GM19452 (cell line): ENCODE data around the gene SLC41A1.

Experiments used
- ATAC-seq: cut with Tn5 transposase; IDR thresholded peaks from one replicate; pipeline ENCODE4 v1.9.1; 2021; ENCODE audit not compliant: unreplicated experiment

The SLC41A1 gene

DNA sequence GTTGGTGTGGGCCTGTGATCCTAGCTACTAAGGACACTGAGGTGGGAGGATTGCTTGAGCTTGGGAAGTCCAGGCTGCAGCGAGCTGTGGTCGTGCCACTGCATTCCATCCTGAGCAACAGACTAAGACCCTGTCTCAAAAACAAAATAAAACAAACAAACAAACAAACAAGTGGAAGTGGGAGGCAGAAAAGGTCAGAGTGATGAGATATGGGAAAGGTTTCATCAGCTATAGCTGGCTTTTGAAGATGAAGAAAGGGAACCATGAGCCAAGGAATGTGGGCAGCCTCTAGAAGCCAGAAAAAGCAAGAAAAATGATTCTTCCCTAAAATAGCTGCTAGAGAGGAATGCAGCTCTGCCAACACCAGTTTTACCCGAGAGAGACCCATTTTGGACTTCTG lies 52.4 kb downstream of the SLC41A1 start:
- ATAC-seq = no peak

DNA sequence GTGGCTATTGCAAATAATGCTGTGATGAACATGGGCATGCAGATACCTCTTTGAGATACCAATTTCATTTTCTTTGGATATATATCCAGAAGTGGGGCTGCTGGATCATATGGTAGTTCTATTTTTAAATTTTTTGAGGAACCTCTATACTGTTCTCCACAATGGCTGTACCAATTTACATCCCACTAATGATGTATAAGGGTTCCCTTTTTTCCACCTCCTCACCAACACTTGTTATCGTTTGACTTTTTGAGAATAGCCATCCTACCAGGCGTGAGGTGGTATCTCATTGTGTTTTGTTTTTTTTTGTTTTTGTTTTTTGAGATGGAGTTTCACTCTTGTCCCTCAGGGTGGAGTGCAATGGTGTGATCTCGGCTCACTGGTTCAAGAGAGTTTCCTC lies 56.4 kb downstream of the SLC41A1 start:
- ATAC-seq = no peak

DNA sequence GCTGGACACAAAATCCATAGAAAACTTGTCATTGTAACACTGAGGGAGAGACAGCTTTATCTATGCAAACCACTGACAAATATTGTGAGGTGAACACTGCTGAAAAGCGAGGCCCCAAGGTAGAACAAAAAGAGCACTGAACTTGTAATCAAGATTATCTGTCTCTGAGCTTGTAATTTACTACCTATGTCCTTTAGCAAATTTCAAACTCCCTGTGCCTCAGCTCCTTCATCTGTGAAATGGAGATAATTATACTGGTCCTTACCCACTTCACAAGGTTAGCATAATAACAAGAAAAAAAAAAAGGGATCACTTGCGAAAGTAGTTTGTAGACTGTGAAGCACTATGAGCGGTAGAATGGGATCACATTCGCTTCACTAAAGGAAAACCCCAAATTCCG lies 58.1 kb downstream of the SLC41A1 start:
- no peak for ATAC-seq

- ATAC-seq = no peak
These were observed 61.9 kb downstream of the SLC41A1 start for GRCh38 chr1:205751036-205751651.

DNA sequence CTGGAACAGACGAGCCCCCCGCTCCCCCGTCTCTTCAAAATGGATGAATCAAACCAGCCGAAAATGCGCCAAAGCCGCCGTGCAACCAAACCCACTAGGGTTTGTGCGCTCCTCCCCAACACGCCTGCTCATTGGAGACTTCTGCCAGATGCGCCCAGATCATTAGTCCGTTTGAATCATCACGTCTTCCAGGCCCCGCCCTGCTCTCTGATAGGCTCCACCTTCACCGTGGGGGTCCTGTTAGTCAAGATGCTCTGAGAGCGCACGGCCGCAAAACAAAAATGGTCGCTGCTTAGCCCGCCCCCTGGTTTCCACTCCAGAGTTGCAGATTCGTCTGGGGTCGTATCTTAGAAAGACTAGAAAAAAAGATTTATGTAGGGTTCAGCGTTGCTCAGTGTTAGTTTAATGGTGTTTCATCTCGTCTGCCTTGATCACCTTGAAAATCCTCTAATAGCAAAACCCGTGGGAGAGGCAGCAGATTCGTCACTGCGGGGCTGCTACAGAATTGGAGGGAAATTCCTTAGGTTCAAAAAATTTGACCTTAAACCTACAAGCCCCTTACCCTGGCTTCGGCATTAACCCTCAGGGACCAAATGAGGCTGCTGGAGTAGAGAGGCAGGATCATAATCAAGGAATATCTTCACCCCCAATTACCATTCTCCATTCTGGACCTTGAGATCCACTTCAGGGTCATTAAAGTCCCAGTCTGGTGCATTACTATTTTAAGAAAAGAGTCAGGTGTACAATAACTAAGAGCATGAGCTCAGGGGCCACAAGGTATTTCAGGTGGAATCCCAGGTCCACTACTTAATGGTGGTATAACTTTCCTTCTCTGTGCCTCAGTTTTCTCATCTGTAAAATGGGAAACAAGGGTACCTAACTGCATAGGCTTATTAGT lies 62.6 kb downstream of the SLC41A1 start, which contains the start of gene NUCKS1:
NUCKS1 (minus strand) TSS at position 45 of the 898 bp plus-strand sequence. CDS start 209 bp downstream, outside the sequence.
- peak; percentile 73 for ATAC-seq

- peak; percentile 74 for ATAC-seq
These were observed 63.5 kb downstream of the SLC41A1 start for GRCh38 chr1:205749234-205750137.

GRCh38 chr1:205748403-205749233 lies 64.4 kb downstream of the SLC41A1 start:
- ATAC-seq = peak; percentile 21

GRCh38 chr1:205746757-205747412 lies 66.1 kb downstream of the SLC41A1 start:
- ATAC-seq = no peak

GRCh38 chr1:205744403-205744802 lies 68.6 kb downstream of the SLC41A1 start:
- no peak for ATAC-seq

DNA sequence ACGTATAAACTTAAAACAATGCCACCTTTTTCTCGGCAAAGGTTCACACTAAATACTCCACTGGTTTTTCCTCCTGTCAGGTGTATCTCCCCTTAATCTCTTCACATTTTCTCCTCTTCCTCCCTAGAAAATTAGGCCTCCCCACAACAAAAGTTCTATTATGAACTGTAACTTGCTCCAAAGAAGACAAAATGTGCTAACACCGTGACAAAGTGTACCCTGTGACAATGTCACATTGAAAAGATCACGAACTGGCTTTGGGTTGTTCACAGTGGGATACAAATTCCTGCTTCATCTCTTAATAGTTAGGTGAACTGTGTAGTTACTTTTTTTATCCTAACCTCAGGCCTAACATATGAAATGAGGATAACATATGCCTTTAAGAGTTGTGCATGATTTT lies 69.0 kb downstream of the SLC41A1 start:
- ATAC-seq = no peak

DNA sequence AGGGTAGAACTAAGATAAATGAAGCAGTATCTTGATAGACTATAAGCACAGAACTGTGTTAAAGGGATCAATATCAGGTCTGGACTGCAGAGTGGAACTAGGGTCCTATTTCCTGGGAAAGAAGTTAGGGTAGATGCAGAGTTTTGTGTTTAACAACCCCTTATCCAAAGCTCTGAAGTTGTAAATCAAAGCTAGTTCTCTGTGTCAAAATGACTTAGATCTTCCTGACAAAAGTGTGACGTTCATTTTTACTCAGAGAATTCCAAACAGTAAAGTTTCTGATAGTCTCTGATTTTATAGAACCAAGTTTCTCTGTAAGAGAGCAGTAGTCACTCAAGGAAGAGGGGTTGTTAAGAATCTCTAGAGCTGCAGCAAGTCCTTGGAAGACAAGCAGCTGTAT lies 71.3 kb downstream of the SLC41A1 start:
- ATAC-seq = no peak

DNA sequence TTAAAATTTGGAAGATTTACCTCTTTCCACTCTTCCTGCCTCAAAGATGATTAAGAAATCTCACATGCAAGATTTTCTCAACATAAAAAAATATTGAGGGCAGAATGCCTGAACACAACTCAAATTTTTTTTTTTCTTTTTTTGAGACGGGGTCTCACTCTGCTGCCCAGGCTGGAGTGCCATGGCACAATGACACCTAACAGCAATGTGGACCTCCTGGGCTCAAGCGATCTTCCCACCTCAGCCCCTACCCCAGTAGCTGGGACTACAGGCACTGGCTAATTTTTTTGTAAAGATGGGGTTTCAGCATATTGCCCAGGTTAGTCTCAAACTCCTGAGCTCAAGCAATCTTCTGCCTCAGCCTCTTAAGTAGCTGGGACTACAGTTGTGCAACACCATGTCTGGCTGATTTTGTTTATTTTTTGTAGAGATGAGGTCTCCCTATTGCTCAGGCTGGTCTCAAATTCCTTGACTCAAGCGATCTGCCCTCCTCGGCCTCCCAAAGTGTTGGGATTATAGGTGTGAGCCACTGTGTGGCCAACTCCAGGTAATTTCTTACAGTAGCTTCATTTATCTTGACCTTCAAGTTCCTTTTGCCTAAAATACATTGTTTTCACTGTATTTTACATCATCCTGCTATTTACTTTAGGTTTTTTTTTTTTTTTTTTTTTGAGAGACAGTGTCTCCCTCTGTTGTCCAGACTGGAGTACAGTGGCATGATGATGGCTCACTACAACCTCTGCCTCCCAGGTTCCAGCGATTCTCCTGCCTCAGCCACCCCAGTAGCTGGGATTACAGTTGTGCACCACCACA lies 73.4 kb downstream of the SLC41A1 start:
- no peak for ATAC-seq
